HG02571 (cell line): ENCODE results near the gene HNF1A.
"Not testable (repeated sequence)": the region's sequence is repeated elsewhere in the genome, so short reads cannot be mapped to it uniquely, and the experiment has no call there.

Source experiments
- ATAC-seq: cut with Tn5 transposase; IDR thresholded peaks from one replicate; pipeline ENCODE4 v1.9.1; 2021; ENCODE audit warnings: mild to moderate bottlenecking, moderate library complexity; ENCODE audit not compliant: unreplicated experiment

HNF1A gene

GRCh38 chr12:121038861-121039668, 60.7 kb downstream of the HNF1A start, which contains the start of gene OASL:
Gene OASL, minus strand, starts transcription at chr12:121039246. Its CDS starts 275 bp downstream, at chr12:121038971.
- peak; percentile 65 for ATAC-seq

- no peak for ATAC-seq
These were observed 64.7 kb downstream of the HNF1A start for GRCh38 chr12:121043067-121043466.

- not testable (repeated sequence) for ATAC-seq
These were observed 69.1 kb downstream of the HNF1A start for GRCh38 chr12:121047400-121047799.

- ATAC-seq = no peak
These were observed 70.1 kb downstream of the HNF1A start for GRCh38 chr12:121048442-121048841.

- ATAC-seq = no peak
These were observed 72.4 kb downstream of the HNF1A start for GRCh38 chr12:121050725-121051124.
